Ishikawa (cell line): ENCODE results near the gene FSHR.

Experiments used
- CEBPB ChIP-seq: IDR thresholded peaks from 2 replicates; pipeline ENCODE4 v1.6.1; 2012
- CREB1 ChIP-seq: IDR thresholded peaks from 2 replicates; pipeline ENCODE4 v1.6.1; 2012; ENCODE audit warnings: low read depth
- EGR1 ChIP-seq: IDR thresholded peaks from 2 replicates; pipeline ENCODE4 v1.6.1; 2012
- EP300 ChIP-seq: IDR thresholded peaks from 2 replicates; pipeline ENCODE4 v1.6.1; 2012; ENCODE audit warnings: borderline replicate concordance
- FOXM1 ChIP-seq: IDR thresholded peaks from 2 replicates; pipeline ENCODE4 v1.6.1; 2012; ENCODE audit warnings: low read depth, borderline replicate concordance
- NFIC ChIP-seq: IDR thresholded peaks from 2 replicates; pipeline ENCODE4 v1.6.1; 2012
- RAD21 ChIP-seq: IDR thresholded peaks from 2 replicates; pipeline ENCODE4 v1.6.1; 2012; ENCODE audit warnings: low read depth
- REST ChIP-seq: IDR thresholded peaks from 2 replicates; pipeline ENCODE4 v1.6.1; 2012; ENCODE audit warnings: low read depth, mild to moderate bottlenecking
- TAF1 ChIP-seq: IDR thresholded peaks from 2 replicates; pipeline ENCODE4 v1.6.1; 2012; ENCODE audit warnings: low read depth, mild to moderate bottlenecking
- TCF12 ChIP-seq: IDR thresholded peaks from 2 replicates; pipeline ENCODE4 v1.6.1; 2012; ENCODE audit warnings: low read depth
- TEAD4 ChIP-seq: IDR thresholded peaks from 2 replicates; pipeline ENCODE4 v1.6.1; 2012
- YY1 ChIP-seq: IDR thresholded peaks from 2 replicates; pipeline ENCODE4 v1.6.1; 2012; ENCODE audit warnings: low read depth
- ZBTB7A ChIP-seq: IDR thresholded peaks from 2 replicates; pipeline ENCODE4 v1.6.1; 2012; ENCODE audit warnings: low read depth
- TF ChIP-seq, protein P1 (sequence below): IDR thresholded peaks from 2 replicates; pipeline ENCODE4 v1.6.1; 2012
- TF ChIP-seq, protein P2 (sequence below): IDR thresholded peaks from 2 replicates; pipeline ENCODE4 v1.6.1; 2012

FSHR gene

DNA sequence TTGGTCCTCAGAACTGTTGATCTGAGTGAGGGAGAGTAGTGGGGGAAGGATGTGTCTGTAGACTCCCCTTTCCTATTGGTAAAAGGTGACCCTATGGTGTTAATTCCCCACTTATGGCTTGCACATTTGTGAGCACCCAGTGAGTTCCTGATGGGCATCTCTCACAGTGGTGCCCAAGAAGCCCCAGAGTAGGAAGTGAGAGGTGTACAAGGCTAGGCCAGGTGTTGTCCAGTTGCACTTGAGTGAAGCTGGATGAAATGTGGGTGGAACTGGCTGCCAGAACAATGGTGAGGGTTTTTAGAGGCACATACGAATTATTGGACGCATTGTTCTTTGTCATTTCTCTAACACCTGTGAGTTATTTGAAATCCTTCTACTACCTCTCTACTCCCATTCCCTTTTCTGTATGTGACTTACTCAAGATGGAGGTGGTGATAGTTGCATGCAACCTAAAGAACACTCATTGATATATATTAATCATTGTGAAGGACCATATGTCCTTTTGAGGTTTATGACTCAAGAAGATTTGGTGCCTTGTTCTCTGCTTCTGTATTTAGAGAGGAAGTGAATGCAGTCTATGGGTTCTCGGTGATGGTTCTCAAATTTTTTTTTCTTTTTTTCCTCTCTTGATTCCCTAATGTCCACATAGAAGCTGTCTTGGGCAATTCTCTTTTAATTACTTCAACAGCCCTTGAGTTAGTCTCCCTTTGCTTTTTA is 162.7 kb downstream of the FSHR start:
- TF ChIP-seq EGR1: no peak
- no peak for TF ChIP-seq CEBPB
- TF ChIP-seq TAF1: no peak
- TF ChIP-seq NFIC: no peak
- TF ChIP-seq YY1: no peak
- no peak for TF ChIP-seq REST
- no peak for TF ChIP-seq TEAD4
- TF ChIP-seq EP300: no peak
- TF ChIP-seq RAD21: no peak
- no peak for TF ChIP-seq FOXM1
- TF ChIP-seq, protein P1, sequence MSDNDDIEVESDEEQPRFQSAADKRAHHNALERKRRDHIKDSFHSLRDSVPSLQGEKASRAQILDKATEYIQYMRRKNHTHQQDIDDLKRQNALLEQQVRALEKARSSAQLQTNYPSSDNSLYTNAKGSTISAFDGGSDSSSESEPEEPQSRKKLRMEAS: no peak
- TF ChIP-seq CREB1: no peak
- TF ChIP-seq, protein P2, sequence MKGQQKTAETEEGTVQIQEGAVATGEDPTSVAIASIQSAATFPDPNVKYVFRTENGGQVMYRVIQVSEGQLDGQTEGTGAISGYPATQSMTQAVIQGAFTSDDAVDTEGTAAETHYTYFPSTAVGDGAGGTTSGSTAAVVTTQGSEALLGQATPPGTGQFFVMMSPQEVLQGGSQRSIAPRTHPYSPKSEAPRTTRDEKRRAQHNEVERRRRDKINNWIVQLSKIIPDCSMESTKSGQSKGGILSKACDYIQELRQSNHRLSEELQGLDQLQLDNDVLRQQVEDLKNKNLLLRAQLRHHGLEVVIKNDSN: no peak
- TF ChIP-seq TCF12: no peak
- TF ChIP-seq ZBTB7A: no peak

GRCh38 chr2:48984922-48985321 is 169.4 kb downstream of the FSHR start:
- TF ChIP-seq RAD21 (no peak), CEBPB (no peak), EGR1 (no peak), CREB1 (no peak), TAF1 (no peak), REST (no peak), TCF12 (no peak), FOXM1 (no peak), NFIC (no peak), ZBTB7A (no peak), EP300 (no peak), TEAD4 (no peak), YY1 (no peak)
- TF ChIP-seq, protein P2: no peak
- TF ChIP-seq, protein P1: no peak

- TF ChIP-seq TEAD4: no peak
- TF ChIP-seq RAD21: no peak
- no peak for TF ChIP-seq CREB1
- no peak for TF ChIP-seq EP300
- TF ChIP-seq CEBPB: no peak
- no peak for TF ChIP-seq TCF12
- no peak for TF ChIP-seq TAF1
These were observed 170.8 kb downstream of the FSHR start for GRCh38 chr2:48983551-48983950.

DNA sequence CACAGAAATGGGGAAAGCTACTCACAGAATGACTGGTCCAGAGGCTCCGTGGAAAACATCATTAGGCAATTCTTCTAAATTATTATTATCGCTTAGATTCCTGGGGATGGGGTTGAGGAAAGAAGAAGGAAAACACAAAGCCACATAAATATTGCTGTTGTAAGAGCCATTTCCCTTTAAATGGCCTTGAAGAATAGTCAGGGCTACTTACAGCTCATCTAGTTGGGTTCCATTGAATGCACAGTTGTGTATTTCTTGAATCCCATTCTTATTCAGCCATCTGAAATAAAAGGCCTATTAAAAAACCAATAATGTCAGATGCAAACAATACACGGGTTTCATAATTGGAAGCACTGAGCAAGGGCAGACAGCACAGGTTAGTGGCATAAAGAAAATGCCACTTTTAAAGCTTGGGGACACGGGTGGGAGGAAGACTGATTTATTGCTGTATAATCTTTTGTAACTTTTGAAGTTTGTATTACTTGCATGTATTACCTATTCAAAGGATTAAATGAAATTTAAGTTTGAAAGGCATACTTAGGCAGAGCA is 171.4 kb downstream of the FSHR start:
- TF ChIP-seq, protein P1: no peak
- TF ChIP-seq REST (no peak), TEAD4 (no peak), EP300 (no peak), FOXM1 (no peak), ZBTB7A (no peak), TAF1 (no peak), EGR1 (no peak), NFIC (no peak)
